Stimulated activated CD8-positive, alpha-beta memory T cell treated with anti-CD3 and anti-CD28 coated beads, Interleukin-15, amount 100 ng/mL, for 4 hours (primary cell): Measurements from ENCODE around the gene TDRD1.

Source experiments
- DNase-seq, 2 donors: peaks; one replicate each; pipeline ENCODE4 v3.0.0-alpha.2; 2020; ENCODE audit warnings: low read depth in 2 of 2

Gene TDRD1

GRCh38 chr10:114265392-114266053, 86.4 kb downstream of the TDRD1 start:
- no peak for DNase-seq

GRCh38 chr10:114266521-114266920, 87.4 kb downstream of the TDRD1 start:
- no peak for DNase-seq

GRCh38 chr10:114271075-114271778, 92.1 kb downstream of the TDRD1 start:
- no peak for DNase-seq

GRCh38 chr10:114271779-114272167, 92.6 kb downstream of the TDRD1 start:
- no peak for DNase-seq

GRCh38 chr10:114272696-114273095, 93.5 kb downstream of the TDRD1 start:
- no peak for DNase-seq

- DNase-seq: no peak
Observed at GRCh38 chr10:114273910-114274309, 94.8 kb downstream of the TDRD1 start.

GRCh38 chr10:114274616-114275453, 95.7 kb downstream of the TDRD1 start:
- DNase-seq: no peak

- no peak for DNase-seq
Observed at GRCh38 chr10:114276066-114276465, 96.9 kb downstream of the TDRD1 start.

GRCh38 chr10:114276671-114277070, 97.5 kb downstream of the TDRD1 start:
- DNase-seq: no peak

GRCh38 chr10:114278140-114278883, 99.2 kb downstream of the TDRD1 start:
- DNase-seq: no peak

- no peak for DNase-seq
Observed at GRCh38 chr10:114278884-114279191, 99.7 kb downstream of the TDRD1 start.

GRCh38 chr10:114279289-114279688, 100.1 kb downstream of the TDRD1 start:
- DNase-seq: no peak

- no peak for DNase-seq
Observed at GRCh38 chr10:114279901-114280644, 100.9 kb downstream of the TDRD1 start.

- no peak for DNase-seq
Observed at GRCh38 chr10:114281006-114281405, 101.9 kb downstream of the TDRD1 start.

- DNase-seq: no peak
Observed at GRCh38 chr10:114281461-114281860, 102.3 kb downstream of the TDRD1 start.
